NB4 (cell line): ENCODE measurements around the gene TSSK6.

Experiments used
- CTCF ChIP-seq: IDR thresholded peaks from one replicate; pipeline ENCODE4 v1.5.1; 2012; ENCODE audit warnings: low read depth, low read length
- POLR2A ChIP-seq: IDR thresholded peaks from 2 replicates; pipeline ENCODE4 v1.6.1; 2011; ENCODE audit warnings: mild to moderate bottlenecking; ENCODE audit not compliant: insufficient read length; ENCODE audit errors: extremely low read depth

DNA sequence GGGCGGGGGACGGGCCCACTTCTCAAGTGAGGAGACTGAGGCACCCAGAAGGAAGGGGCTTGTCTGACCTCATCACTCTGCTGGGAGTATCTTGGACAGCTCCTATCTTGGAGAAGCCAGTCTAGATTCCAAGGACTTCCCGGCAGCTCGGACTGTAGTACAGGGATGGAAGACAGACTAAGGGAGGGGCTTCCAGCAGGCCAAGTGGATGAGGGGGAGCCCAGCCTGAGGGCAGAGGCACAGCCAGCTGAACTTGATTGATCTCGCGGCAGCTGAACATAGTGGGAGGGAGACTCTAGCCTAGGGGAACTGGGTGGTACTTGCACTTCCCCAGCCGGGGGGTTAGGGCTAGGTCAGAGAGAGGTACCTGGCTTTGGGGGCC lies 23.4 kb upstream of the TSSK6 start:
- no peak for TF ChIP-seq CTCF
- no peak for TF ChIP-seq POLR2A
